CD8-positive, alpha-beta memory T cell (primary cell): ENCODE results near the gene GCDH. TPM values are rescaled to one million over a fixed set of nuclear protein-coding genes. Genes with fewer than 3 reads are reported as not detected.
A peak's percentile ranks its signal among the peaks of the same experiment; 100 is the strongest.

Source experiments
- CTCF ChIA-PET: fragments of 350-600 bp; sonication (Branson Sonifier 250); formaldehyde crosslinking; loops from one replicate; lab custom pipeline; 2021; ENCODE audit warnings: antibody characterized with exemption; lab: Charles Lee
- POLR2A ChIA-PET: fragments of 350-600 bp; sonication (Branson Sonifier 250); formaldehyde crosslinking; loops from one replicate; lab custom pipeline; 2021; ENCODE audit warnings: antibody characterized with exemption; lab: Charles Lee
- DNase-seq, 5 donors: peaks; one replicate each; pipeline versions ENCODE4 v3.0.0 to v3.0.0-alpha.2; 2020 to 2022; ENCODE audit warnings: mixed read lengths in 1 of 5
- H3K27ac ChIP-seq: one replicate; pipeline ENCODE4 v1.7.0; 2013; ENCODE audit warnings: low read depth, mild to moderate bottlenecking, low read length, moderate library complexity
- H3K27me3 ChIP-seq: 2 replicates; pipeline ENCODE4 v1.7.0; 2013; ENCODE audit warnings: low read length, mild to moderate bottlenecking; ENCODE audit not compliant: insufficient read depth, poor library complexity, severe bottlenecking
- H3K36me3 ChIP-seq: 2 replicates; pipeline ENCODE4 v1.7.0; 2013; ENCODE audit warnings: mild to moderate bottlenecking, low read length, moderate library complexity; ENCODE audit not compliant: insufficient read depth
- H3K4me1 ChIP-seq: 2 replicates; pipeline ENCODE4 v1.7.0; 2013; ENCODE audit warnings: mild to moderate bottlenecking, low read length, moderate library complexity; ENCODE audit not compliant: insufficient read depth
- H3K4me3 ChIP-seq: 2 replicates; pipeline ENCODE4 v1.7.0; 2013; ENCODE audit warnings: mild to moderate bottlenecking, low read length
- H3K9me3 ChIP-seq: 2 replicates; pipeline ENCODE4 v1.7.0; 2013; ENCODE audit warnings: mild to moderate bottlenecking, low read length
- H3K27ac Mint-ChIP-seq, 8 donors: one replicate each; pipeline ENCODE4 v1.8.0; 2020 to 2021; ENCODE audit warnings: mixed read lengths in 8 of 8, mild to moderate bottlenecking in 6 of 8, inconsistent platforms in 3 of 8, moderate library complexity in 3 of 8
- H3K27me3 Mint-ChIP-seq, 2 donors: one replicate each; pipeline ENCODE4 v1.8.0; 2020 to 2021; ENCODE audit warnings: mixed read lengths in 2 of 2, mild to moderate bottlenecking in 1 of 2, moderate library complexity in 1 of 2
- H3K36me3 Mint-ChIP-seq, 3 donors: one replicate each; pipeline ENCODE4 v1.8.0; 2020 to 2021; ENCODE audit warnings: mixed read lengths in 3 of 3, inconsistent platforms in 1 of 3, mild to moderate bottlenecking in 1 of 3
- H3K4me1 Mint-ChIP-seq, 3 donors: one replicate each; pipeline ENCODE4 v1.8.0; 2020 to 2021; ENCODE audit warnings: mixed read lengths in 3 of 3, inconsistent platforms in 1 of 3, mild to moderate bottlenecking in 1 of 3
- H3K4me3 Mint-ChIP-seq, 7 donors: one replicate each; pipeline ENCODE4 v1.8.0; 2020 to 2021; ENCODE audit warnings: mixed read lengths in 7 of 7, mild to moderate bottlenecking in 6 of 7, moderate library complexity in 4 of 7, inconsistent platforms in 2 of 7
- H3K9me3 Mint-ChIP-seq, 5 donors: one replicate each; pipeline ENCODE4 v1.8.0; 2020 to 2022; ENCODE audit warnings: mixed read lengths in 5 of 5, mild to moderate bottlenecking in 3 of 5, moderate library complexity in 2 of 5, inconsistent platforms in 1 of 5
- polyA plus RNA-seq: library from polyadenylated mRNA; unstranded; fragments of 300-500 nt; fragmentation: Illumina TruSeq; gene quantifications from one replicate; pipeline ENCODE4 v1.2.3, GENCODE V29; 2021
- total RNA-seq, 2 experiments: library from RNA; stranded (reverse); gene quantifications; one replicate each; pipeline ENCODE4 v1.2.3, GENCODE V29; 2021

Gene GCDH
- total and polyA plus RNA-seq, 3 experiments from 2014 or later = 19.7 to 60.1 (median 59.4) TPM

DNA sequence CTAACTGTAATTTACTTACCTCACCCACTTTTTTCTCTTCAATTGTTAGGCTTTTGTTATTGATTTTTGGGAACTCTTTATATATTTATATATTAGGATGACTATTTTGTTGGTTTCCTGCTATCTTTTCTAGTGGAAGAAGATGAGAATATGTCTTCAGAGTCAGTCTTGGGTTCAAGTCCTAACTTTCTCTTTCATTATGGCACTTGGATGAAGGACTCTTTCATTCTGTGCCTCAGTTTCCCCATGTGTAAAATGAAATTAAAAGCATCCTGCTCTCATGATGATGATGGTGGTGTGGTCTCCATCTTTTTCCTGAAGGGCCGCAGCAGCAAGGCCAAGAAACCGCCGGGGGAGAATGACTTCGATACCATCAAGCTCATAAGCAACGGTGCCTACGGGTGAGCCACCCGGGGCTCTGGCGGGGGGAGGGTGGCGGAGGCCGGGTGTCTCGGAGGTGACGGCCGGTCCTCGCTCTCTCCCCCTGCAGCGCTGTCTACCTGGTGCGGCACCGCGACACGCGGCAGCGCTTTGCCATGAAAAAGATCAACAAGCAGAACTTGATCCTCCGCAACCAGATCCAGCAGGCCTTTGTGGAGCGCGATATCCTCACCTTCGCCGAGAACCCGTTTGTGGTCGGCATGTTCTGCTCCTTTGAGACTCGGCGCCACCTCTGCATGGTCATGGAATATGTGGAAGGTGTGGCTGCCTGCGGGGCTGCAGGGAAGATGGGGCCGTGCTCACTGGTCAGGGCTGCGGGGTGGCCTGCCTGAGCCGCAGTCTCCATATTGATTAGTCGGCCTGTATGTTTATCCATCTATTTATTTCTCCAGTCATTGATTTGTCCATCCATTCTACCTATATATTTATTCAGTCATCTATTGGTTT is 32.7 kb upstream of the GCDH start:
- Histone ChIP-seq H3K36me3 (no peaks in the 10 kb centered on the region), H3K27me3 (no peaks in the 10 kb centered on the region), H3K9me3 (no peaks in the 10 kb centered on the region), H3K27ac (no peak overlapping the region), H3K4me1 (no peaks in the 10 kb centered on the region), H3K4me3 (no peak overlapping the region)
- Mint-ChIP-seq H3K36me3 (peaks cover 0 to 5% (median 4%) of the 10 kb centered on the region in 3 donors), H3K27ac (no peak overlapping the region), H3K4me1 (no peaks in the 10 kb centered on the region), H3K27me3 (peaks cover 8 to 15% of the 10 kb centered on the region in 2 donors), H3K9me3 (peaks cover 5 to 15% (median 8%) of the 10 kb centered on the region in 5 donors), H3K4me3 (no peak overlapping the region)
- no peak for DNase-seq
- POLR2A ChIA-PET = no interaction called here
- CTCF ChIA-PET = no interaction called here

DNA sequence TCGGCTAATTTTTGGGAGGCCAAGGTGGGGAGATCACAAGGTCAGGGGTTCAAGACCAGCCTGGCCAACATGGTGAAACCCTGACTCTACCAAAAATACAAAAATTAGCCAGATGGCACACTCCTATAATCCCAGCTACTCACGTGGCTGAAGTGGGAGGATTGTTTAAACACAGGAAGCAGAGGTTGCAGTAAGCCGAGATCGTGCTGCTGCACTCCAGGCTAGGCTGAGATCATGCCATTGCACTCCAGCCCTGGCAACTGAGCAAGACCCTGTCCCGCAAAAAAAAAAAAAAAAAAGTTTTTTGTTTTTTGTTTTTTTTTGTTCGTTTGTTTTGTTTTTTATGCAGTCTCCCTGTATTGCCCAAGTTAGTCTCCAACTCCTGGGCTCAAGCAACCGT is 31.4 kb upstream of the GCDH start:
- Mint-ChIP-seq H3K4me3 (no peak overlapping the region), H3K27ac (no peak overlapping the region), H3K9me3 (peaks cover 5 to 15% (median 8%) of the 10 kb centered on the region in 5 donors), H3K4me1 (no peaks in the 10 kb centered on the region), H3K36me3 (peaks cover 0 to 5% (median 1%) of the 10 kb centered on the region in 3 donors), H3K27me3 (peaks cover 8 to 19% of the 10 kb centered on the region in 2 donors)
- H3K4me3 ChIP-seq = no peak overlapping the region
- no peaks in the 10 kb centered on the region for H3K36me3 ChIP-seq
- no peaks in the 10 kb centered on the region for H3K4me1 ChIP-seq
- no peaks in the 10 kb centered on the region for H3K27me3 ChIP-seq
- no peaks in the 10 kb centered on the region for H3K9me3 ChIP-seq
- H3K27ac ChIP-seq = no peak overlapping the region
- DNase-seq = no peak
- ChIA-PET CTCF (no interaction called here), POLR2A (no interaction called here)

DNA sequence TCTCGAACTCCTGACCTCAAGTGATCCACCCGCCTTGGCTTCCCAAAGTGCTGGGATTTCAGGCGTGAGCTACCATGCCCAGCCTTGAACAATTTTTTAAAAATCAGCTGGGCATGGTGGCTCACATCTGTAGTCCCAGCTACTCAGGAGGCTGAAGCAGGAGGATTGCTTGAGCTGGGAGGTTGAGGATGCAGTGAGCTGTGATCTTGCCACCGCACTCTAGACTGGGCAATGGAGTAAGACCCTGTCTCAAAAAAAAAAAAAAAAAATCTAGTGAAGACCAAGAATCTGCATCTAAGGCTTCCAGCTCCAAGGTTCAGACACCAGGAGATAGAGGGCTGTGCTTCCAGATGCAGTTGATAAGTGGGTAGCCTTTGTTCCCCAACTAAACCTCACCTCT is 26.8 kb upstream of the GCDH start:
- no peak overlapping the region for H3K27ac ChIP-seq
- peaks cover 8% of the 10 kb centered on the region for H3K4me1 ChIP-seq
- no peak for DNase-seq
- peaks cover 0 to 2% (median 0%) of the 10 kb centered on the region in 5 donors for H3K9me3 Mint-ChIP-seq
- ChIA-PET CTCF (interaction anchor here (1.0 to 2.6 kb wide), 5 partner anchors 8 to 101 kb away, joined by 3 to 8 read pairs (median 3); no protein-coding TSS in a partner anchor), POLR2A (no interaction called here)
- H3K36me3 ChIP-seq = no peaks in the 10 kb centered on the region
- H3K4me3 Mint-ChIP-seq = no peak overlapping the region
- H3K4me3 ChIP-seq = no peak overlapping the region
- no peaks in the 10 kb centered on the region for H3K9me3 ChIP-seq
- peaks cover 4 to 32% of the 10 kb centered on the region in 2 donors for H3K27me3 Mint-ChIP-seq
- no peaks in the 10 kb centered on the region for H3K27me3 ChIP-seq
- H3K27ac Mint-ChIP-seq = peak overlapping the region in 1 of 8 donors; percentile 47
- H3K4me1 Mint-ChIP-seq = peaks cover 4 to 11% (median 6%) of the 10 kb centered on the region in 3 donors
- H3K36me3 Mint-ChIP-seq = no peaks in the 10 kb centered on the region

DNA sequence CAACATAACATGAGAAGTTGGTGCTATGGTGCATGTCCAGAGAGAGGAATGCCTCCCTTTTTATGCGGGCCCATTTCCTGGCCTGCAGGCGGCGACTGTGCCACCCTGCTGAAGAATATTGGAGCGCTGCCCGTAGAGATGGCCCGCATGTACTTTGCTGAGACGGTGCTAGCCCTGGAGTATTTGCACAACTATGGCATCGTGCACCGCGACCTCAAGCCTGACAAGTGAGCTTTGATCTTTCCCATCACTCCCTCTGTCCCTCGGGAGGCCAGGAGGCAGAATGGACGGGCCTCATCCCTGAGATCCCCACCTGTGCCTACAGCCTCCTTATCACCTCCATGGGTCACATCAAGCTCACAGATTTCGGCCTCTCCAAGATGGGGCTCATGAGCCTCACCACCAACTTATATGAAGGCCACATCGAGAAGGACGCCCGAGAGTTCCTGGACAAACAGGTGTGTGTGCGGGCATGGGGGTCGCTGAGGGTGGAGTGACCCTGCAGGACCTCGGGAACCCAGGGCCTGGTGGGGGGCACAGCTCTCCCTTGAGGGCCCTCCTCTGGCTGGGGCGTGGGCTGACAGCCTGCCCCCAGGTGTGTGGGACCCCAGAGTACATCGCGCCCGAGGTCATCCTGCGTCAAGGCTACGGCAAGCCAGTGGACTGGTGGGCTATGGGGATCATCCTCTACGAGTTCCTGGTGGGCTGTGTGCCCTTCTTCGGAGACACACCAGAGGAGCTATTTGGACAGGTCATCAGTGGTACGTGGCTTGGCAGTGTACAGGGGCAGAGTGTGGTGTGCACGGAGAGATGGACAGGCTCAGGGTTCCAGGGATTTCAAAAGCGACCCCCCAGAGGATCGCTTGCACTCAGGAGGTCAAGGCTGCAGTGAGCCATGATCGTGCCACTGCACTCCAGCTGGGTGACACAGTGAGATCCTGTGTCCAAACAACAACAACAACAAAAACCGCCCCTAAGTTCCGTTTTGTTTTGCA is 25.9 kb upstream of the GCDH start:
- no peak for DNase-seq
- ChIA-PET CTCF (interaction anchor here (1.0 to 2.6 kb wide), 3 partner anchors 20 to 100 kb away, joined by 3 to 8 read pairs (median 4); no protein-coding TSS in a partner anchor), POLR2A (no interaction called here)
- Histone ChIP-seq H3K4me1 (peaks cover 8% of the 10 kb centered on the region), H3K27ac (no peak overlapping the region), H3K27me3 (no peaks in the 10 kb centered on the region), H3K9me3 (no peaks in the 10 kb centered on the region), H3K36me3 (no peaks in the 10 kb centered on the region), H3K4me3 (no peak overlapping the region)
- no peaks in the 10 kb centered on the region for H3K36me3 Mint-ChIP-seq
- peaks cover 4 to 11% (median 6%) of the 10 kb centered on the region in 3 donors for H3K4me1 Mint-ChIP-seq
- no peaks in the 10 kb centered on the region for H3K9me3 Mint-ChIP-seq
- H3K27ac Mint-ChIP-seq = no peak overlapping the region
- H3K4me3 Mint-ChIP-seq = peak overlapping the region in 1 of 7 donors; percentile 44
- H3K27me3 Mint-ChIP-seq = peaks cover 4 to 32% of the 10 kb centered on the region in 2 donors

DNA sequence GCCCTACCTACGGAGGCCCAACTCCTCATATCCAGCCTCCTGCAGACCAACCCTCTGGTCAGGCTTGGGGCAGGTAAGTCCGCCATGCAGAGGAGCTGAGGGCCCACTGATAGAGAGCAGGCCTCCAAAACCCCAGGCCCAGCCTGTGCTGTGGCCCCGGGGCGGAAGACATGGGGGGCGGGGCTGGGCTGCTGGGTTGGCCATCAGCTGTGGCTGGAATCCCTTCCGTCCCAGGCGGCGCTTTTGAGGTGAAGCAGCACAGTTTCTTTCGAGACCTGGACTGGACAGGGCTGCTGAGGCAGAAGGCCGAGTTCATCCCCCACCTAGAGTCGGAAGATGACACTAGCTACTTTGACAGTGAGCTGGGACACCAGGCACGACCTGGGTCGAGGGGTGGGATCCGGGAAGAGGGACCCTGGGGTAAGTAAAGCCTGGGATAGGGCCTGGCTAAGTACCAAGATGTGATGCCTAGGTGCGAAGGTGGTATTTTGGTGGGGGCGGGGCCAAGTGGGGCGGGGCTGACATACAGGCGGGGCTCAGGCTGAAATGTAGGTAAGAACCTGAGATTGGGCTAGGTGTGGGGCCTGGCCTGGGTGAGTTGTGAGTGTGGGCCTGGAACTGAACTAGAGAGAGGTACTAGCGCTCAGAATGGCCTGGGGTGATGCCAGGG is 25.1 kb upstream of the GCDH start:
- POLR2A ChIA-PET = no interaction called here
- peaks cover 4 to 29% of the 10 kb centered on the region in 2 donors for H3K27me3 Mint-ChIP-seq
- Histone ChIP-seq H3K9me3 (no peaks in the 10 kb centered on the region), H3K4me3 (no peak overlapping the region), H3K4me1 (peaks cover 8% of the 10 kb centered on the region), H3K27ac (no peak overlapping the region), H3K27me3 (no peaks in the 10 kb centered on the region), H3K36me3 (no peaks in the 10 kb centered on the region)
- peak overlapping the region in 2 of 7 donors; percentile 44 to 53 for H3K4me3 Mint-ChIP-seq
- no peaks in the 10 kb centered on the region for H3K9me3 Mint-ChIP-seq
- no peak overlapping the region for H3K27ac Mint-ChIP-seq
- H3K4me1 Mint-ChIP-seq = peaks cover 4 to 11% (median 6%) of the 10 kb centered on the region in 3 donors
- no peak for DNase-seq
- CTCF ChIA-PET = no interaction called here
- no peaks in the 10 kb centered on the region for H3K36me3 Mint-ChIP-seq

DNA sequence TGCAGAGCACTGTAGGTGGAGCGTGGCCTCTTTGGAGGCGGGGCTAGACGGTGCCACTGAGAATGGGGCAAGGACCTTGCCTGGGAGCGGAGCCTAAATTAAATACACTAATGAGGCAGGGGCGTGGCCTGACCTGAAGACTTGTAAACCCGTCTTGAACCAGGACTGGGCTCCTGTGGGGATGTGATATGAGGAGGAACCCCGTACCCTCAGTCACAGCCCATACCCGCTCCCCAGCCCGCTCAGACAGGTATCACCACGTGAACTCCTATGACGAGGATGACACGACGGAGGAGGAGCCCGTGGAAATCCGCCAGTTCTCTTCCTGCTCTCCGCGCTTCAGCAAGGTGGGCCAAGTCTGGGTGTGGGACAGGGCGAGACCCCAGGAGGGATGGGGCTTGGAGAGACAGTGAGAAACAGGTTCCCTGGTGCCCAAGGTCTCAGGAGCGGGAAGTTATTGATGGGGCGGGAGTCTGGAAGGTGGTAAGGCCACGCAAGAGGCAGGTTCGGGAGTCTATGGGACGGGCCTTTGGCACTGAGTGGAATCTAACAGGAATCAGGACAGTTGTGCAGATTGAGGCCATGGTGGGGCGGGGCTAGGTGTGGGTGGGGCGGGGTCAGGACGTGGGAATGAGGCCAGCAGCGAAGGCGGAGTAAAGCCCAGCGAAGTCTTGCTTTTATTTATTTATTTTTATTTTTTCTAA is 24.4 kb upstream of the GCDH start:
- no peak for DNase-seq
- no peaks in the 10 kb centered on the region for H3K36me3 ChIP-seq
- Mint-ChIP-seq H3K4me1 (peaks cover 4 to 11% (median 6%) of the 10 kb centered on the region in 3 donors), H3K9me3 (no peaks in the 10 kb centered on the region), H3K27me3 (peaks cover 0 to 26% of the 10 kb centered on the region in 2 donors), H3K27ac (peak overlapping the region in 1 of 8 donors; percentile 70), H3K36me3 (no peaks in the 10 kb centered on the region), H3K4me3 (peak overlapping the region in 5 of 7 donors; percentile 53 to 73 (median 66))
- no peaks in the 10 kb centered on the region for H3K9me3 ChIP-seq
- H3K4me3 ChIP-seq = no peak overlapping the region
- H3K27me3 ChIP-seq = no peaks in the 10 kb centered on the region
- peaks cover 8% of the 10 kb centered on the region for H3K4me1 ChIP-seq
- no peak overlapping the region for H3K27ac ChIP-seq
- ChIA-PET CTCF (no interaction called here), POLR2A (no interaction called here)
